Measurements from ENCODE around the gene PEAK3.
A peak's percentile ranks its signal among the peaks of the same experiment; 100 is the strongest.

The PEAK3 gene

GRCh38 chr19:2275588-2276428 lies 6.2 kb downstream of the PEAK3 start:
- intact Hi-C loops (cut with micrococcal nuclease), result loop anchor here (2.0 to 10.0 kb wide), 2 partner anchors 41 to 339 kb away; no protein-coding TSS in a partner anchor

GRCh38 chr19:2274931-2275535 lies 6.9 kb downstream of the PEAK3 start:
- peaks cover 71% of the 10 kb centered on the region for H3K4me1 Mint-ChIP-seq (ENCODE audit: low read depth)
- intact Hi-C loops (cut with micrococcal nuclease), result loop anchor here (2.0 to 10.0 kb wide), 3 partner anchors 42 to 340 kb away; partner anchors contain the start of gene AP3D1
- peaks cover 91% of the 10 kb centered on the region for H3K36me3 Mint-ChIP-seq (ENCODE audit: low read depth)
- peak overlapping the region; percentile 58 for H3K4me3 Mint-ChIP-seq
- H3K9me3 Mint-ChIP-seq, result no peaks in the 10 kb centered on the region
- H3K27ac Mint-ChIP-seq, result peak overlapping the region; percentile 98
- no peaks in the 10 kb centered on the region for H3K27me3 Mint-ChIP-seq

More at GRCh38 chr19:2275588-2276428, 6.2 kb downstream of the PEAK3 start:
- H3K27ac Mint-ChIP-seq, result peak overlapping the region; percentile 98
- no peaks in the 10 kb centered on the region for H3K27me3 Mint-ChIP-seq
- no peaks in the 10 kb centered on the region for H3K9me3 Mint-ChIP-seq
- H3K36me3 Mint-ChIP-seq (ENCODE audit: low read depth), result peaks cover 83% of the 10 kb centered on the region
- H3K4me3 Mint-ChIP-seq, result no peak overlapping the region
- peaks cover 78% of the 10 kb centered on the region for H3K4me1 Mint-ChIP-seq (ENCODE audit: low read depth)

GRCh38 chr19:2274185-2274711 lies 7.7 kb downstream of the PEAK3 start:
- no peaks in the 10 kb centered on the region for H3K27me3 Mint-ChIP-seq
- H3K27ac Mint-ChIP-seq, result peak overlapping the region; percentile 98
- no peaks in the 10 kb centered on the region for H3K9me3 Mint-ChIP-seq
- peaks cover 68% of the 10 kb centered on the region for H3K4me1 Mint-ChIP-seq (ENCODE audit: low read depth)
- intact Hi-C loops (cut with micrococcal nuclease), result loop anchor here (2.0 to 10.0 kb wide), 3 partner anchors 43 to 341 kb away; partner anchors contain the start of gene AP3D1
- H3K4me3 Mint-ChIP-seq, result peak overlapping the region; percentile 90
- H3K36me3 Mint-ChIP-seq (ENCODE audit: low read depth), result peaks cover 94% of the 10 kb centered on the region

- Mint-ChIP-seq H3K9me3 (no peaks in the 10 kb centered on the region), H3K4me3 (peak overlapping the region; percentile 90), H3K27me3 (no peaks in the 10 kb centered on the region), H3K27ac (peak overlapping the region; percentile 98), H3K4me1 (ENCODE audit: low read depth) (peaks cover 61% of the 10 kb centered on the region), H3K36me3 (ENCODE audit: low read depth) (peaks cover 89% of the 10 kb centered on the region)
- intact Hi-C loops (cut with micrococcal nuclease), result loop anchor here (1.0 to 10.0 kb wide), 4 partner anchors 37 to 341 kb away; partner anchors contain the start of genes AP3D1, PLEKHJ1 and SF3A2
Measured at GRCh38 chr19:2273356-2274184, 8.4 kb downstream of the PEAK3 start.

GRCh38 chr19:2271234-2272103 lies 10.5 kb downstream of the PEAK3 start:
- H3K4me3 Mint-ChIP-seq, result peak overlapping the region; percentile 90
- peak overlapping the region; percentile 98 for H3K27ac Mint-ChIP-seq
- no peaks in the 10 kb centered on the region for H3K27me3 Mint-ChIP-seq
- intact Hi-C loops (cut with micrococcal nuclease), result loop anchor here (5.0 to 10.0 kb wide), 2 partner anchors 119 to 343 kb away; partner anchors contain the start of gene AP3D1
- H3K4me1 Mint-ChIP-seq (ENCODE audit: low read depth), result peaks cover 67% of the 10 kb centered on the region
- no peaks in the 10 kb centered on the region for H3K9me3 Mint-ChIP-seq
- peaks cover 69% of the 10 kb centered on the region for H3K36me3 Mint-ChIP-seq (ENCODE audit: low read depth)

GRCh38 chr19:2270423-2271233 lies 11.3 kb downstream of the PEAK3 start:
- intact Hi-C loops (cut with micrococcal nuclease), result loop anchor here (5.0 to 10.0 kb wide), 2 partner anchors 118 to 344 kb away; partner anchors contain the start of gene AP3D1
- Mint-ChIP-seq H3K9me3 (no peaks in the 10 kb centered on the region), H3K27ac (peak overlapping the region; percentile 98), H3K4me3 (peak overlapping the region; percentile 90), H3K27me3 (no peaks in the 10 kb centered on the region), H3K4me1 (ENCODE audit: low read depth) (peaks cover 70% of the 10 kb centered on the region), H3K36me3 (ENCODE audit: low read depth) (peaks cover 63% of the 10 kb centered on the region)

GRCh38 chr19:2270157-2270422 lies 11.9 kb downstream of the PEAK3 start:
- H3K36me3 Mint-ChIP-seq (ENCODE audit: low read depth), result peaks cover 58% of the 10 kb centered on the region
- H3K9me3 Mint-ChIP-seq, result no peaks in the 10 kb centered on the region
- H3K4me1 Mint-ChIP-seq (ENCODE audit: low read depth), result peaks cover 71% of the 10 kb centered on the region
- H3K27ac Mint-ChIP-seq, result peak overlapping the region; percentile 98
- intact Hi-C loops (cut with micrococcal nuclease), result loop anchor here (5.0 to 10.0 kb wide), 2 partner anchors 118 to 345 kb away; partner anchors contain the start of gene AP3D1
- H3K4me3 Mint-ChIP-seq, result peak overlapping the region; percentile 90
- no peaks in the 10 kb centered on the region for H3K27me3 Mint-ChIP-seq

GRCh38 chr19:2269244-2270156 lies 12.5 kb downstream of the PEAK3 start:
- intact Hi-C loops (cut with micrococcal nuclease), result loop anchor here (5.0 to 10.0 kb wide), 2 partner anchors 117 to 345 kb away; partner anchors contain the start of gene AP3D1
- peaks cover 54% of the 10 kb centered on the region for H3K36me3 Mint-ChIP-seq (ENCODE audit: low read depth)
- H3K27me3 Mint-ChIP-seq, result no peaks in the 10 kb centered on the region
- H3K27ac Mint-ChIP-seq, result peak overlapping the region; percentile 98
- H3K9me3 Mint-ChIP-seq, result no peaks in the 10 kb centered on the region
- peak overlapping the region; percentile 90 for H3K4me3 Mint-ChIP-seq
- peaks cover 70% of the 10 kb centered on the region for H3K4me1 Mint-ChIP-seq (ENCODE audit: low read depth)

- intact Hi-C loops (cut with micrococcal nuclease), result no loop called here
- Mint-ChIP-seq H3K9me3 (no peaks in the 10 kb centered on the region), H3K36me3 (ENCODE audit: low read depth) (peaks cover 48% of the 10 kb centered on the region), H3K27ac (peak overlapping the region; percentile 98), H3K27me3 (no peaks in the 10 kb centered on the region), H3K4me3 (peak overlapping the region; percentile 90), H3K4me1 (ENCODE audit: low read depth) (peaks cover 64% of the 10 kb centered on the region)
Measured at GRCh38 chr19:2268861-2269243, 13.1 kb downstream of the PEAK3 start.

GRCh38 chr19:2268480-2268830 lies 13.5 kb downstream of the PEAK3 start:
- Mint-ChIP-seq H3K27me3 (no peaks in the 10 kb centered on the region), H3K27ac (peak overlapping the region; percentile 98), H3K36me3 (ENCODE audit: low read depth) (peaks cover 44% of the 10 kb centered on the region), H3K4me3 (peak overlapping the region; percentile 90), H3K9me3 (no peaks in the 10 kb centered on the region), H3K4me1 (ENCODE audit: low read depth) (peaks cover 64% of the 10 kb centered on the region)
- intact Hi-C loops (cut with micrococcal nuclease), result no loop called here

- Mint-ChIP-seq H3K4me3 (peak overlapping the region; percentile 69), H3K4me1 (ENCODE audit: low read depth) (peaks cover 53% of the 10 kb centered on the region), H3K36me3 (ENCODE audit: low read depth) (peaks cover 23% of the 10 kb centered on the region), H3K27me3 (no peaks in the 10 kb centered on the region), H3K9me3 (no peaks in the 10 kb centered on the region), H3K27ac (peak overlapping the region; percentile 98)
- intact Hi-C loops (cut with micrococcal nuclease), result no loop called here
Measured at GRCh38 chr19:2266183-2266993, 15.6 kb downstream of the PEAK3 start.
